BLaER1 (cell line): Measurements from ENCODE around the gene MORN1.

ENCODE experiments used
- H3K27ac ChIP-seq: shearing (Covaris generic); formaldehyde crosslinking; 2 replicates; pipeline ENCODE4 v1.8.1; 2022
- H3K27me3 ChIP-seq: shearing (Covaris generic); formaldehyde crosslinking; 2 replicates; pipeline ENCODE4 v1.8.1; 2022
- H3K36me3 ChIP-seq: shearing (Covaris generic); formaldehyde crosslinking; 2 replicates; pipeline ENCODE4 v1.8.1; 2022
- H3K4me1 ChIP-seq: shearing (Covaris generic); formaldehyde crosslinking; 2 replicates; pipeline ENCODE4 v1.8.1; 2022
- H3K4me2 ChIP-seq: shearing (Covaris generic); formaldehyde crosslinking; 2 replicates; pipeline ENCODE4 v1.8.1; 2022
- H3K4me3 ChIP-seq: shearing (Covaris generic); formaldehyde crosslinking; 2 replicates; pipeline ENCODE4 v1.8.1; 2022
- H3K9ac ChIP-seq: shearing (Covaris generic); formaldehyde crosslinking; 2 replicates; pipeline ENCODE4 v1.8.1; 2022
- H3K9me3 ChIP-seq: shearing (Covaris generic); formaldehyde crosslinking; 2 replicates; pipeline ENCODE4 v1.8.1; 2022
- H4K20me1 ChIP-seq: shearing (Covaris generic); formaldehyde crosslinking; 2 replicates; pipeline ENCODE4 v1.8.1; 2022
- Cebpa-rat ChIP-seq: shearing (Covaris generic); IDR thresholded peaks from 2 replicates; pipeline ENCODE4 v1.8.1; 2022

The MORN1 gene

DNA sequence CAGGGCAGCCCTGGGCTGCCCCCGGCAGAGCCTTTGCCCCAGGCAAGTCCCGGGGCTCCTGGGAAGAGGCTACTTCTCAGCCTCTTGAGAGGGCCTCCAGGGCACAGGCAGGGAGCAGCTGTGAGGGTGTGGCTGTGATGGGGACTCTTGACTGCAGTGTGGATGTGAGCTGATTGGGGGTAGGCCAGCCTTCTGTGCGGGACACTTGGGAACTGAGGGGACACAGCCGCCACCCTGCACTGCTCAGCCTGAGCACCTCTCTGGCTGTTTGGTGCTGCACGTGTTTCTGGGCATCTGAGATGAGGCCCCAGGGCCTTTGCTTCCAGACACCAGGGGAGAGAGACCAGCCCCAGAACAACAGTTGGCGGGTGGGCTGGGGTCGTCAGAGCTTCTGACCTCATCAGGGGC, 101.2 kb downstream of the MORN1 start:
- no peaks in the 10 kb centered on the region for H3K9me3 ChIP-seq
- H3K4me3 ChIP-seq, result peak overlapping the region; percentile 56
- peaks cover 74% of the 10 kb centered on the region for H3K4me1 ChIP-seq
- no peak overlapping the region for H3K27ac ChIP-seq
- TF ChIP-seq Cebpa-rat, result no peak
- peaks cover 50% of the 10 kb centered on the region for H3K27me3 ChIP-seq
- H3K9ac ChIP-seq, result no peak overlapping the region
- peaks cover 100% of the 10 kb centered on the region for H4K20me1 ChIP-seq
- no peaks in the 10 kb centered on the region for H3K36me3 ChIP-seq
- peak overlapping the region; percentile 98 for H3K4me2 ChIP-seq

DNA sequence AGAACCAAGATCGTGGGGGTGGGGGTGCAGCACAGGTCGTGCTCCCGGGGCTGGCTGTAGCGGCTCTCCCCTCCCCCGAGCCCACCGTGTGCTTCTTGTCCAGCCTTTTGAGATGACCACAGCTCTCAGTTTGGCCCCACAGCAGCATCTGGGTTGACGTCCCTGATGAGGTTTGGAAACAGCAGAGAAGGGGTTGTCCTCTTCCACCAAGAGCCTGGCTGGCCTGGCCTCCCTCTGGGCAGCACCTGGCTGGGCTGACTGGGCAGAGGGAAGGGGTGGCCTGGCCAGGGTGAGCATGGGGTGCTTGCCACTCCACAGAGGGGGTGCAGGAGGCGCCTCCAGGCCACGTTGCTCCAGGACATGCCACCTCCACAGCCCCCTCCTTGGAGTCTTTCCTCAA, 101.7 kb downstream of the MORN1 start:
- TF ChIP-seq Cebpa-rat, result no peak
- no peak overlapping the region; the same call in 1 of the 2 replicates for H3K4me3 ChIP-seq
- peaks cover 68% of the 10 kb centered on the region for H3K4me1 ChIP-seq
- no peaks in the 10 kb centered on the region for H3K9me3 ChIP-seq
- H3K4me2 ChIP-seq, result peak overlapping the region; percentile 98
- no peak overlapping the region for H3K27ac ChIP-seq
- peaks cover 100% of the 10 kb centered on the region for H4K20me1 ChIP-seq
- no peak overlapping the region for H3K9ac ChIP-seq
- H3K36me3 ChIP-seq, result no peaks in the 10 kb centered on the region
- peaks cover 44% of the 10 kb centered on the region for H3K27me3 ChIP-seq

DNA sequence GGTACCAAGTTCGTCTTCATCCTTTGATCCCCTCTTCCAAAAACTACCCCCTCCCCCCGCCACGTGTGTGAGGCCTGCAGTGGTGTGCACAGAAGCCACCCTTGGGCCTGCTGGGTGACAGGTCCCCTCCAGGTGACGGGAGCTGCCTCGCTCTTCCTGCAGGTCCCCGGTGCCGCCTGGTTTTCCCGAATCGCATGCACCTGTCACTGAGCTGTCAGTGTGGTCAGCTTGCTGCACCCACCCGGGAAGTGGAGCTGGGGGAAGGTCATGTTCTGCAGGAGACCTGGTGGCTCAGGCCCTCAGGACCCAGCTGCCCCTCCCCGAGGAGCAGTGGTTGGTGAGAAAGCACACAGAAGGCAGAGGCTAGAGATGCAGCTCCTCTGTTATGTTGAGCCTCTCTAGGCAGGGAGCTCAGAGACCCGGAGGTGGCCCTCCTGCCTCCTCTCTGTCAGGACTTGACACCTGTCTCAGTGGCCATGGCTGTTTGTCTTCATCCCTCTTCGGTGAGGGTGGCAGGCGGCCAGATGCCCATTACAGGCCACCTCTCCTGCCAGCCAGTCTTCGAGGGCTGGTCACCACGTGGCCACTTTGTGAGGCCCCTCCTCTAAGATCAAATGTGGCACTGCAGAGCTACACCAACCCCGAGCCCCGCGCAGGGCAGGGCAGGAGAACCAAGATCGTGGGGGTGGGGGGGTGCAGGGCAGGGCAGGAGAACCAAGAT, 102.4 kb downstream of the MORN1 start:
- Histone ChIP-seq H3K9ac (no peak overlapping the region), H3K27ac (no peak overlapping the region), H3K4me2 (peak overlapping the region; percentile 26; the same call in 1 of the 2 replicates), H4K20me1 (peaks cover 100% of the 10 kb centered on the region), H3K36me3 (no peaks in the 10 kb centered on the region), H3K27me3 (peaks cover 38% of the 10 kb centered on the region), H3K4me1 (peaks cover 62% of the 10 kb centered on the region), H3K9me3 (no peaks in the 10 kb centered on the region), H3K4me3 (no peak overlapping the region)
- TF ChIP-seq Cebpa-rat, result no peak

DNA sequence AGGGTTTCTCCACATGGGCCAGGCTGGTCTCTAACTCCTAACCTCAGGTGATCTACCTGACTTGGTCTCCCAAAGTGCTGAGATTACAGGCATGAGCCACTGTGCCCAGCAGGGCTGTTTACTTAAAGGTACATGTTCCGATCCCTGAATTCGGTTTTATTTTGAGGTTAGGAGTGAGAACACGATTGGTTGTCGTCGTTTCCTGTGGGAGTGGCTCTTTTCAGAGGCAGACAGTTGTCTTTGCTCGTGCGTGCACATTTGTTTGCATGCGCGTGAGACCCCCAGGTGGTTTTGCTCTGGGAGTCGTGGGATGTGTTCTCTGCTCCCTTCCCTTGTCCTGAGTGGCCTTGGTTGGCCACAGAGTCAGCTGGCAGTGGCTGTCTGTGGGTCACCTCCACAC, 103.0 kb downstream of the MORN1 start:
- Histone ChIP-seq H4K20me1 (peaks cover 100% of the 10 kb centered on the region), H3K4me3 (no peak overlapping the region), H3K36me3 (no peaks in the 10 kb centered on the region), H3K4me1 (peaks cover 55% of the 10 kb centered on the region), H3K27me3 (peaks cover 31% of the 10 kb centered on the region), H3K27ac (no peak overlapping the region), H3K4me2 (peak overlapping the region; percentile 26), H3K9ac (no peak overlapping the region), H3K9me3 (no peaks in the 10 kb centered on the region)
- TF ChIP-seq Cebpa-rat, result no peak

DNA sequence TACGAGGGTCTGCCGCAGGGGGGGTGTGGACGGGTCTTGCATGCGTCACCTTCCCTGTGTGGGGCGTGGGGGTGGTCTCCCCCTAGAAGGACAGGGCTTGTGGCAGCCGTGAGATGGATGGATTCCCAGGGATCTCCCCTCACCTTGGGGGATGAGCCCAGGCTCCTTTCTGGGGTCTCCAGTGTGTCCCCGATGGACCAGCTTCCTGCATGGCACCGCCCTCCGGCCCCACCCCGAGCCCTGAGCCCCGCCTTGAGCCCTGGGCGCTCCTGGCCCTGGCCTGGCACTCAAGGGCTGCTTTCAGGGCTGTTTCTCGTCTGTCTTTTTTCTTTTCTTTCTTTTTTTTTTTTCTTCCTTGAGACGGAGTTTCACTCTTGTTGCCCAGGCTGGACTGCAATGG, 103.7 kb downstream of the MORN1 start:
- Histone ChIP-seq H3K9ac (no peak overlapping the region), H3K4me2 (no peak overlapping the region), H3K4me1 (peaks cover 49% of the 10 kb centered on the region), H3K9me3 (no peaks in the 10 kb centered on the region), H3K36me3 (no peaks in the 10 kb centered on the region), H3K4me3 (no peak overlapping the region), H4K20me1 (peaks cover 100% of the 10 kb centered on the region), H3K27me3 (peaks cover 26% of the 10 kb centered on the region), H3K27ac (no peak overlapping the region)
- TF ChIP-seq Cebpa-rat, result no peak

DNA sequence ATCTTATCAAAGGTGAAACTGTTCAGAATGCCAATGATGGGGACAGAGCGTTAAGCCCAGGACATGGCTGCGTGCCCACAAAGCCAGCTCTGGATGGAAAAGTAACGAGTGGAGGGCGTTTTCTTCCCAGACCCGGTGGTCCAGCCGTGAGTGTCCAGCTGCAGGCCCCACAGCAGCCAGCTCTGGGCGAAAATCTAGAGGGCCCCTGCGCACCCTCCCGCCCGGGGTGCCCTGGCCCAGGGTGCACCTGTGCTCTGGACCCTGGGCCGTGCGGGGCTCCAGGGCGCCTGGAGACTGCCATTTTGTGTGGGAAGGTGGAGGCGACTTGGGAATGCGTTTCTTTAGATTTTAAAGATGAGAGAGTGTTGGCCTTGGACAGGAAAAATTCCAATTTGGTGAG, 104.4 kb downstream of the MORN1 start:
- no peak overlapping the region for H3K4me2 ChIP-seq
- H3K4me1 ChIP-seq, result peaks cover 41% of the 10 kb centered on the region
- no peak for TF ChIP-seq Cebpa-rat
- no peak overlapping the region for H3K4me3 ChIP-seq
- H3K9me3 ChIP-seq, result no peaks in the 10 kb centered on the region
- H4K20me1 ChIP-seq, result peaks cover 94% of the 10 kb centered on the region
- H3K27ac ChIP-seq, result no peak overlapping the region
- peaks cover 18% of the 10 kb centered on the region for H3K27me3 ChIP-seq
- no peak overlapping the region for H3K9ac ChIP-seq
- H3K36me3 ChIP-seq, result no peaks in the 10 kb centered on the region

DNA sequence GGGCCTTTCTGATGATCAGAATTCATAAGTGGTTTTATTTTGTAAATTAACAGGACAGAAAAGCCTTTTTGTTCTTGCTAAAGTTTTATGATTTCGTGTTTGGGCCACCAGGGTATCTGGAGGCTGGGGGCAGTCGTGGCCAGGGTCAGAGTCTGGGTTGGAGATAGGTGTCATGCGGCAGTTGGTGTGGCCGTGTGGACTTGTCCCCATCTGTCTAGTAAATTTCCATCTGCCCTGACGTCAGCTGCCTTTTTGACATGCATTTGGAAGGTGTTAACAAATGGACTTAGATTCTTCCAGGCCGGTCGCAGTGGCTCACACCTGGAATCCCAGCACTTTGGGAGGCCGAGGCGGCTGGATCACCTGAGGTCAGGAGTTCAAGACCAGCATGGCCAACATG, 106.4 kb downstream of the MORN1 start:
- no peak overlapping the region for H3K27ac ChIP-seq
- H3K4me1 ChIP-seq, result peaks cover 25% of the 10 kb centered on the region
- H3K9ac ChIP-seq, result no peak overlapping the region
- H3K36me3 ChIP-seq, result no peaks in the 10 kb centered on the region
- H4K20me1 ChIP-seq, result peaks cover 78% of the 10 kb centered on the region
- H3K4me3 ChIP-seq, result no peak overlapping the region
- no peak overlapping the region for H3K4me2 ChIP-seq
- H3K9me3 ChIP-seq, result no peaks in the 10 kb centered on the region
- H3K27me3 ChIP-seq, result peaks cover 12% of the 10 kb centered on the region
- TF ChIP-seq Cebpa-rat, result no peak

DNA sequence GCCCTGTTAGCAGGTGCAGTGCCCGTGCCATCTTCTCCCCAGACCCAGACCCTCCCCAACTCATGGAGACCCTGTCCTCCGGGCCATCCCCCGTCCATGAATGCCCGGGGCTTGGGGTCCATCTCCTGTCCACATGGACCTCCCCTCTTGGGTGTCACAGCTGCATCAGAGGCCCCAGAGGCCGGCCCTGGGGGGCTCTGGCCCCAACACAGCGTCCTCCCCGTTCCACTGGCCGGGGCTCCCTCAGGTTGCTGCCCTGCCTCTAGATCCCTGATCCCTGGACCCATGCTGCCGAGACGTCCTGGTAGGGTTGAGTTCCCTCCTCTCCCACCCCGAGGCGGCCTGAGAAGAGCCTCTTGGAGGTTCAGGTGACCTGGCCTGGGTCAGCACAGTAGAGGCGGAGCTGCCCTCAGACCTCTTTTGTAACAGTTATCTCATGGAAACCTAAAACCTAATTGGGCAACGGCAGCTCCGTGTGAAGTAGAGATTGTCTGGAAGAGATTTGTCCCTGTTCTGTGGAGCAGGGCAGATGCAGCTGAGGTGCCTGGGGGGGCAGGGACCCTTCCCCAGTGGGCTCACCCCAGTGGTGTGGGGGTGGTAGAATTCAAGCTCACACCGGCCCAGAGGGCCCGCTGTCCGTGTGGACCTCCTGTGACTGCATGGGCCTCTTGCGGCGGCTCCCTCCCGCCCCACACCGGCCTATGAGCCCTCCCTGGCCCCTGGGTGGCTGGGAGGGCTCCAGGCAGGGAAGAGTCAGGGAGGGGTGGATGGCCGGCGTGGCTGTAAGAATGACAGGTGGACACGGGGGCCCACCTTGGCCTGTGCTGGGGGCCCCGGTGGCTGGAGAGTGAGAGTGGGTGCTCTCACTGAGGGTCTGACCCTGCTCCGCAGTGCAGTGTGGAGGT, 107.1 kb downstream of the MORN1 start:
- H3K4me1 ChIP-seq, result peaks cover 27% of the 10 kb centered on the region
- no peak overlapping the region for H3K27ac ChIP-seq
- no peaks in the 10 kb centered on the region for H3K9me3 ChIP-seq
- no peak overlapping the region for H3K9ac ChIP-seq
- TF ChIP-seq Cebpa-rat, result no peak
- 0 out of 2 replicates have a peak, but pooled peaks cover 7% of the 10 kb centered on the region for H3K27me3 ChIP-seq
- H3K36me3 ChIP-seq, result no peaks in the 10 kb centered on the region
- no peak overlapping the region for H3K4me3 ChIP-seq
- peaks cover 78% of the 10 kb centered on the region for H4K20me1 ChIP-seq
- H3K4me2 ChIP-seq, result no peak overlapping the region

DNA sequence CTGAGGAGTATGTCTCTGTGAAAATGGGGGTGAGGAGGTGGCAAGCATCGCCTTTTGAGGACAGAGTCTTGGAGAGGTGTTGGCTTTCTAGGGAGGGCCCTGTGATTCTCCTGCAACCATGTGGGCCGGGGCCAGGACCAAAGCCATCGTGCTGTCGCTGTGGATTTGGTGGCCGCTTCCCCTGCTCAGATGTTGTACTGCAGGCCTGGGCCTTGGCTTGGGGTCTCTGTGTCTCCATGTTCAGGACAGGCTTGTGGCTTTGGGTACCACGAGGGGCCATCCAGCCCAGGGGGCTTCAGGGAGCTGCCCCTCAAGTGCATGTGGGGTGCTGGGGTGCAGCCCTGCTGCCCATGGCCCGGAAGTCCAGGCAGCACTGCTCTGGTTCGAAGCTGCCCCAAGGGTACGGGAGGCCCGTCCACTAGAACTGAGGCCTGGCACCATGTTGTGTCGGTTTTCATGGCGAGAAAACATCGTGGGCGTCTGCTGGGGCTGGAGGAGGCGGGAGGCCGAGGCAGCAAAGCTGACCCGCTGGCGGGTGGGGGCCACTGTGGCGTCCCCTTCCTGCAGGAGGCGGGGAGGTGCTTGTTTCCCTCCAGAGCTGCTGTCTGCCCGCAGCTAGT, 107.9 kb downstream of the MORN1 start:
- TF ChIP-seq Cebpa-rat, result no peak
- H3K4me2 ChIP-seq, result no peak overlapping the region
- no peaks in the 10 kb centered on the region for H3K36me3 ChIP-seq
- H3K27me3 ChIP-seq, result 0 out of 2 replicates have a peak, but pooled peaks cover under 1% of the 10 kb centered on the region
- H3K27ac ChIP-seq, result no peak overlapping the region
- H3K9me3 ChIP-seq, result no peaks in the 10 kb centered on the region
- H3K4me3 ChIP-seq, result no peak overlapping the region
- H4K20me1 ChIP-seq, result peaks cover 78% of the 10 kb centered on the region
- no peak overlapping the region for H3K9ac ChIP-seq
- peaks cover 27% of the 10 kb centered on the region for H3K4me1 ChIP-seq
